BJ (cell line): ENCODE results near the gene PANX1. TPM values are rescaled to one million over a fixed set of nuclear protein-coding genes. Genes with fewer than 3 reads are reported as not detected.

Source experiments
- CTCF ChIA-PET: fragments of 350-600 bp; formaldehyde crosslinking; extraction: SDS; loops from one replicate; lab custom pipeline; 2021; ENCODE audit warnings: antibody characterized with exemption, inconsistent platforms; lab: Yijun Ruan, JAX
- POLR2A ChIA-PET: fragments of 300-600 bp; sonication (Branson Sonifier 250); formaldehyde crosslinking; extraction: SDS; loops from one replicate; lab custom pipeline; 2021; ENCODE audit warnings: antibody characterized with exemption; lab: Charles Lee
- DNase-seq: peaks from one replicate; pipeline ENCODE4 v3.0.0-alpha.2; 2011; ENCODE audit warnings: low read depth
- H3K27me3 ChIP-seq: 2 replicates; pipeline ENCODE4 v1.6.0; 2011; ENCODE audit warnings: low read length; ENCODE audit not compliant: control insufficient read depth, insufficient read depth
- H3K36me3 ChIP-seq: 2 replicates; pipeline ENCODE4 v1.5.1; 2011; ENCODE audit warnings: low read length; ENCODE audit not compliant: control insufficient read depth, insufficient read depth
- H3K4me3 ChIP-seq: 2 replicates; pipeline ENCODE4 v1.5.1; 2011; ENCODE audit warnings: low read depth, mild to moderate bottlenecking, control low read depth, low read length
- polyA plus RNA-seq: library from polyadenylated mRNA; depleted of rRNA; stranded (reverse); fragments of >200 nt; gene quantifications from 2 replicates; pipeline ENCODE4 v1.2.3, GENCODE V29; 2011
- TF ChIP-seq, protein P1 (sequence below): IDR thresholded peaks from 2 replicates; pipeline ENCODE4 v1.5.1; 2011; ENCODE audit warnings: low read depth, mild to moderate bottlenecking, control low read depth, inconsistent platforms, low read length, moderate library complexity; ENCODE audit not compliant: insufficient read depth

The PANX1 gene
- polyA plus RNA-seq, 1 experiment, result 30.1 TPM

DNA sequence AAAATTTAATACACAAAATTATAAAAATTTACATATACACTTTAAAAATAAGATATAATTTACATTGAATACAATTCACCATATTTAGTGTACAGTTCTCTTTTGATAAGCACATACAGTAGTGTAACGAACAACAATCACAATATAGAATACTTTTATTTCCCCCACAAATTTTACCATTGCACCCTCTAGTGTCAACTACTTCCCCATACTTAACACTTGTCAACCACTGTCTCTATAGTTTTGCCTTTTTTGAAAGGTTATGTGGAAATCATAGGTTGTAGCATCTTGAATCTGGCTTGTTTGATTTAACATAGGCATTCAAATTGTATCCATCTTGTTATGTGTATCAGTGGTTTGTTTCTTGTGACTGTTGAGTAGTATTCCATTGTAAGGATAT is 21.3 kb upstream of the PANX1 start:
- ChIA-PET POLR2A (no interaction called here), CTCF (no interaction called here)
- TF ChIP-seq, protein P1, sequence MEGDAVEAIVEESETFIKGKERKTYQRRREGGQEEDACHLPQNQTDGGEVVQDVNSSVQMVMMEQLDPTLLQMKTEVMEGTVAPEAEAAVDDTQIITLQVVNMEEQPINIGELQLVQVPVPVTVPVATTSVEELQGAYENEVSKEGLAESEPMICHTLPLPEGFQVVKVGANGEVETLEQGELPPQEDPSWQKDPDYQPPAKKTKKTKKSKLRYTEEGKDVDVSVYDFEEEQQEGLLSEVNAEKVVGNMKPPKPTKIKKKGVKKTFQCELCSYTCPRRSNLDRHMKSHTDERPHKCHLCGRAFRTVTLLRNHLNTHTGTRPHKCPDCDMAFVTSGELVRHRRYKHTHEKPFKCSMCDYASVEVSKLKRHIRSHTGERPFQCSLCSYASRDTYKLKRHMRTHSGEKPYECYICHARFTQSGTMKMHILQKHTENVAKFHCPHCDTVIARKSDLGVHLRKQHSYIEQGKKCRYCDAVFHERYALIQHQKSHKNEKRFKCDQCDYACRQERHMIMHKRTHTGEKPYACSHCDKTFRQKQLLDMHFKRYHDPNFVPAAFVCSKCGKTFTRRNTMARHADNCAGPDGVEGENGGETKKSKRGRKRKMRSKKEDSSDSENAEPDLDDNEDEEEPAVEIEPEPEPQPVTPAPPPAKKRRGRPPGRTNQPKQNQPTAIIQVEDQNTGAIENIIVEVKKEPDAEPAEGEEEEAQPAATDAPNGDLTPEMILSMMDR, result no peak
- H3K4me3 ChIP-seq, result no peak overlapping the region
- H3K27me3 ChIP-seq, result no peaks in the 10 kb centered on the region
- no peak for DNase-seq
- no peaks in the 10 kb centered on the region for H3K36me3 ChIP-seq

DNA sequence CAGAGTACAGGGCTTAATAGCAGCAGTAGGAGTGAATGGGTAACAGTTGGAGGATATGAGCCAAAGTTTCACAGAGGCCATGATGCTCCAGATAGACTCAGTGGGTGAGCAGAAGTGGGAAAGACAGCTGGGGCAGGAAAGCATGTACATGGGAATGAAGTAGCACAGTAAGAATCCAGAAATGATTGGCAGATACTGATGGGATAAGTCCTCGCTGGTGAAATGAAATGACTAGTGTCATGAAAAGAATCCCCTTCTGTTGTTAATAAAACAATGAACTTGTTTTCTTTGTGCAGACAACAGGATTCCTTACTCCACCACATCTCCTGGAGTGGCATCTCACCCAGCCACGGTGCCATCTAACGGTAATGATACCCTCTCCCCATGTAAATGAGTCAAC is 17.4 kb upstream of the PANX1 start:
- H3K27me3 ChIP-seq, result no peaks in the 10 kb centered on the region
- no peak overlapping the region for H3K4me3 ChIP-seq
- TF ChIP-seq, protein P1, result no peak
- no peak for DNase-seq
- CTCF ChIA-PET, result interaction anchor here (1.1 kb wide), 1 partner anchor 12 kb away, joined by 4 read pairs; no protein-coding TSS in a partner anchor
- H3K36me3 ChIP-seq, result no peaks in the 10 kb centered on the region
- POLR2A ChIA-PET, result no interaction called here

DNA sequence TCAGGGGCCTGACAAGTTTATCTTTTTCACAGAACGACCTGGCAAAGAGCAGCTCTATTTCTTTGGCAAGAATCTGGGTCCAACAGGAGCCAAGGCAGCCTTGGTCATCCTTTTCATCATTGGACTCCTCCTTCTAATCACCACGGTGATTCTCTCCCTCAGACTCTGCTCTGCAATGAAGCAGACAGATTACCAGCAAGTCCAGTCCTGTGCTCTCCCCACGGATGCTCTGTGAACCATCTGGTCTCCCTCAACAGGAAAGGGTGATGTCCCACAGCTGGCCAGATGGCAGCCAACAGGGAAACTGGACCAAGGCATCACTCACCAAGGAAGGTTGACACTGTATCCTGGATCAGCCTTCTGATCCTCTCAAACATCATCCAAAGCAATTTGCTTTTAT is 17.0 kb upstream of the PANX1 start:
- POLR2A ChIA-PET, result no interaction called here
- TF ChIP-seq, protein P1, result no peak
- CTCF ChIA-PET, result interaction anchor here (0.7 to 1.1 kb wide), 2 partner anchors 13 to 216 kb away, joined by 3 to 4 read pairs; no protein-coding TSS in a partner anchor
- Histone ChIP-seq H3K4me3 (no peak overlapping the region), H3K27me3 (no peaks in the 10 kb centered on the region), H3K36me3 (no peaks in the 10 kb centered on the region)
- no peak for DNase-seq

DNA sequence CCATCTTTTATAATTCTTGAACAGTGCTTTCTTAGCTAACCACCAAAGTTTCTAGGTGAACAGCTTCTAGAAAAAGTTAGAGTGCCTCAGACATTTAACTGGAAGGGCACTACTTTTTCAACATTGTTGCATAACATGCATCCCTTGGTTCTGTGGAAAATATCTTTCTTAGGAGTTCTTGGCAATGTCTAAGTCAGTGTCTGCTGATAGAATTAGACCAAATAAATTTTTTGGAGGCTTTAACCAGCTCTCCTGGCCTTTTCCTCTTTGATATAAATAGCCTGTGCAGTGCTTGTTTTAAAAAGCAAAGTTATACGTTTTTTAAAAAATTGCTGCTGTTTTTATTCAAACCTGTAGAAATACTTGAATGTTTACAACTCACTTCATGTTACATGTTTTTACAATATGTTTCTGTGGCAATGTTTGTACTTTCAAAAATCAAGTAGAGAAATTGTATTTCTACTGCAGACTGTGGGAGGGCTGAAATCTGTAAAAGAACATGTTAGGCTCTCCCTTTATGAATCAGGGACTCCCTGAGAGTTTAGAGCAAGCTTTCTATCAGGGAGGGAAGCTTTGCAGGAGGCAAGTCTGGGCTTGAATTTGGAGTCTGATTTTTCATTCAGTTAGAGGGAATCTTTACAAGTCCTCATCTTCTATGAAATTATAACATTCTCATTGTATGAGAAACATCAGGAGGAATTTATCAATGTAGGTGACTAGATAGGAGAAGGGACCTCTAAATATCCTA is 16.3 kb upstream of the PANX1 start:
- POLR2A ChIA-PET, result no interaction called here
- Histone ChIP-seq H3K36me3 (no peaks in the 10 kb centered on the region), H3K27me3 (no peaks in the 10 kb centered on the region), H3K4me3 (no peak overlapping the region)
- CTCF ChIA-PET, result interaction anchor here (0.7 kb wide), 1 partner anchor 217 kb away, joined by 3 read pairs; no protein-coding TSS in a partner anchor
- TF ChIP-seq, protein P1, result no peak
- no peak for DNase-seq

DNA sequence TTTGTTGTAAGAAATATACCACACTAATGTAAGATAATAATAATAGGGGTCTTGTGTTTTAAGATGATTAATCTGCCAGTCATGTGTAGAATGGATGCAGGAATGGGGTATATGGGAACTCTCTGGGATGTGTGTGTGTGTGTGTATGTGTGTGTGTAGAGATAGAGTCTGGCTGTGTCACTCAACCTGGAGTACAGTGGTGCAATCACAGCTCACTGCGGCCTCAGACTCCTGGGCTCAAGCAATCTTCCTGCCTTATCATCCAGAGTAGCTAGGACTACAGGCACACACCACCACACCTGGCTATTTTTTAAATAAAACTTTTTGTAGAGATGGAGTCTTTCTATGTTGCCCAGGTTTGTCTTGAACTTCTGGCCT is 11.5 kb upstream of the PANX1 start:
- Histone ChIP-seq H3K4me3 (no peak overlapping the region), H3K27me3 (no peaks in the 10 kb centered on the region), H3K36me3 (no peaks in the 10 kb centered on the region)
- ChIA-PET POLR2A (no interaction called here), CTCF (no interaction called here)
- no peak for DNase-seq
- TF ChIP-seq, protein P1, result no peak
